GM18868 (cell line): ENCODE results near the gene TRIM15.
"Not testable (repeated sequence)": the region's sequence is repeated elsewhere in the genome, so short reads cannot be mapped to it uniquely, and the experiment has no call there.

Experiments used
- ATAC-seq: cut with Tn5 transposase; IDR thresholded peaks from one replicate; pipeline ENCODE4 v1.9.1; 2021; ENCODE audit warnings: mild to moderate bottlenecking, moderate library complexity; ENCODE audit not compliant: unreplicated experiment

Gene TRIM15

DNA sequence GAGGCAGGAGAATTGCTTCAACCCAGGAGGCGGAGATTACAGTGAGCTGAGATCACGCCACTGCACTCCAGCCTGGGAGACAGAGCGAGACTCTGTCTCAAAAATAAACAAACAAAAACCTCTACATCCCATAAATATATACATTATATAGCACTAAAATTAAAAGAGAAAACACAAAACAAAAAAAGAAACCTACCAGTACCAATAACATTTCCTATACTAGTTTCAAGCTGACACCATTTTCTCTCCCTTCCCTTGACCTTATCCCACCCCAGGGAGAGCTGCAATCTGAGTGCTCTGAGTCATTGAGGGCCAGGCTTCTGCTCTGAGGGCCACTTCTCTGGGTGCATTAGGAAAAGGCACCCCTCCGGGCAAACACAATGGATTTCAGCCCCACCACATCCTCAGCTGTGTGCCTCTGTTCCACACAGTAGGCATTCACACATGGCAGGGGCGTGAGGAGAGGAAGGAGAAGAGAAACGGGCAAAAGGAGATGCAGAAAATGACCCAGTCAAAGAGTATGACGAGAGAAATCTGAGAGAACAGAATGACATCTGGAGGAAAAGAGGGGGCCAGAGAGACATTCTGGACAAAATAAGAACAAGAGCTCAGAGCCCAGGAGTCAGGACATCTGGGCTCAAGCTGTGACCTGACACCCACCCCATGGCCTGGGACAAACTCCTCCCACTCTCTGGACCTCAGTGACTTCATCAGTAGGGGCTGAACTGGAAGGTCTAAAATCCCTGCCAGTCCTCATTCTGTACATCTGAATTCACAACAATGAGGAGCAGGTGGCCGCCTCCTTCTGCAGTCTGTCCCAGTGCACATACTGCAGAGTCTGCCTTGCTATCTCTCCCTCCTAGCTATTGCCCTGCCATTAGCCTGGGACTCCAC is 31.7 kb downstream of the TRIM15 start:
- ATAC-seq = no peak

DNA sequence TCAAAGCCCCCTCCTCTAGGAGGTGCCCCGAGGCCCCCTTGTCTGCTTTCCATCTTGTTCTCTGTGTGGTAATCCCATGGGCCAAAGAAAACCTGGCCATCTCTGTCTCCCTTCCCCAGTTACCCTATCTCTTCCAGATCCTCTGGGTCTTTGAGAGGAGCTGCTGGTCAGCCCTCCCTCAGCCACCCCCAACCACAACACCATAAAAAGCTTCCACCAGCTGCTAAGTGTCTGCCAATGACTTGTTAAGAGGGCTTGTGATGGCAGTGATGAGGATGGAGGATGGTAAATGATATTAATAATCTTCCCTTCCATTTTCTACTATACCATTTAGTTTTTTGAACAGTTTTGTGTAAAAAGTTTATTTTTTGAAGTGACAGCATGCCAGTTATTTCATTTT is 32.6 kb downstream of the TRIM15 start:
- no peak for ATAC-seq

DNA sequence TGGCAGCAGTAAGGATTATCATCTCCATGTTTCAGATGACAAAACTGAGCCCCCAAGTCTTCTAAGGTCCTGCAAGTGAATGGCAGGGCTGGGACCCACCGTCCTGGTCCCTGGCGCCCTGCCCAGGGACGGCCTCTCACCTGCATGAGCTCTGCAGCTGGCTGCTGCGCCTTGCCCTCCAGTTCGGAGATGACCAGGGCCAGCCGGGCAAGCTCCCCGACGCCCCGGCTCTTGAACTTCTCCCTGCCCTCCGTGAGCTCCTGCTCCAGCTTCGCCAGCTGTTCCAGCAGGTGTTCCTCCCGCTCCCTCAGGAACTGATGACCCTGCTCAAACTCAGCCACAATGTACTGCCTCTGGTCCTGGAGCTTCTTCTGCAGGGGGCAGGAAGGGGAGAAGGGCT is 33.0 kb downstream of the TRIM15 start:
- ATAC-seq = no peak

DNA sequence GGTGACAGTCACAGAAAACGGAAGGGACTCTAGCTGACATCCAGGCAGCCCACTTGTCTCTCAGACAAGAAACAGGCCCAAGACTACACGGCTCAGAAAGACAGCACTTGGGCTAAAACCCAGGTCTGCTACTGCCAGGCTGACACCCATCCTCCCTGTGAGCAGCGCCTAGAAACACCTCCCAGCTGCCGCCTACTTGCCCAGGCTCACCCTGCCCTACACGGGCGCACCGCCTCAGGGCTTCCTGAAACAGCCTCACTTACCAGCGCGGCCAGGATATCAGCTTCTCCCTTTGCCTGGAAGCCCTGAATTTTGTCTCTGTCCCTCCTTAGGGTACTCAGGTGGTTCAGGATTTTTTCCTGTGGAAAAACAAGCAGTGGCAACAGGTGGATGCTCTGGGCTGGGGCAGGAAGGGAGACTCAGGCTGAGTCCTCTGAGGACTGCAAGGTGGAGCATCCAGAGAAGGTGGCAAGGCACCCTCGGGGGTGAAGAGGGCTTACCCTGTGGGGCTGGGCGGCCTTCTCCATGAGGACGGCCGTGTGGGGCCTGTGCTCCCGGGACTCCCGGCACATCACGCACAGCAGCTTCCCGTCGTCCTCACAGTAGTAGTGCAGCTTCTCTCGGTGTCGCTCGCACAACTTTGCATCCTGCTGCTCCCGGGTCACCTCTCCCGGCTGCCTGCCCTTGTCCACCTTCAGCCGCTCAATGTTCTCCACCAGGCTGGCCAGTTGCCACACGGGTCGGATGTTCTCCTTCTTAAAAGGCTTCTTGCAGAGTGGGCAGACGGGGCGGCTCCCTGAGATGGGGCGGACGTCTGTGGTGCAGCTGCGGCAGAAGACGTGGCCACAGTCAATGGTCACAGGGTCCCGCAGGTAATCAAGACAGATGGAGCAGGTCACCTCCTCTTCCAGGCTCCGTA is 35.1 kb downstream of the TRIM15 start:
- ATAC-seq = no peak

DNA sequence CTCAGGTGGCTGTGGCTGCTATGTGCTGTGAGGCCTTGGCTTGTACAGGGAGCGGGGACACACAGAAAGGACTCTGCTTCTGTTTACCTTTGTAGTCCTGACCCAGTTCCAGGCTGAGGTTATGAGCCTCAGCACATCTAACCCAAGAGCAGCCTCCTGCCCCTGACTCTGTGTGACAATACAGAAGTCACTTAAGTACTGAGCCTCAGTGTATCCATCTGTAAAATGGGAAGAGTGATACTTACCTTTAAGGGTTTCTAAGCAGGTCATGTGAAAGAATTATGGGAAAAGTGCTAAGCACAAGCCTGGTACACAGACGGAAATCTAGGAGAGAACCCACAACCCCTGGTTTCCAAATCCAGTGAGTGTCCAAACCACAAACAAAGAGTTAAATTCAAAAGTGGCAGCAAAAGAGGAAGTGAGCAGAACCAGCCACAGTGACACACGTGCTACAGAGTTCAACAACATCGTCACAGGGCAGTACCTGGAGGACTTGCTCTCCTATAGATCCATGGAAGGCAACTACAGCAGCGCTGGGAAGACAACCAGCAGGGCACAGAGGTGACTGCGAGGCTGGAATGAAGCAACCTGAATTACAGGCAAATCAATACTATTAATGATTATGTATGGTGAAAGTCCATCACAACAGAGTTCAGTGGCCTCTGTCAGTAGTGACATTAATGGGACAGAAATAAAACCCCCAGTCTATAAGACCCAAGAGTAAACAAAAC is 37.4 kb downstream of the TRIM15 start:
- peak; percentile 86 for ATAC-seq

DNA sequence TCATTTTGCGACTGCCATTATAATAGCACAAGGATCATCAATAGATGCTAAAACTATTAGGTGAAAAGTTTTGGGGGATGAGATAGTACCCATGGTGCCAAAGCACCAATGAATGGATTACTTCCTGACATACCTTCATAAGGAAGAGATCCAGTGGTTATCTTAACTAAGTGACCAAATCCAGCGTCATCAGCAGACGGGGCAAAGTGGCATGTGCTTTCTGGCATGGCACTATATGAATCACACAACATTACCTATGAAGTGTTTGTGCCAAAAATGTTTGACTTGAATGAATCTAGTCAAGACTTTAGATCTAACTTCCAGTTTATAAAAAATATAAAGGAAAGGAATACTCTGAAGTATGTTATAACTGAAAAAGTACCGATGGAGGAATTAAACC is 39.0 kb downstream of the TRIM15 start:
- ATAC-seq = no peak

DNA sequence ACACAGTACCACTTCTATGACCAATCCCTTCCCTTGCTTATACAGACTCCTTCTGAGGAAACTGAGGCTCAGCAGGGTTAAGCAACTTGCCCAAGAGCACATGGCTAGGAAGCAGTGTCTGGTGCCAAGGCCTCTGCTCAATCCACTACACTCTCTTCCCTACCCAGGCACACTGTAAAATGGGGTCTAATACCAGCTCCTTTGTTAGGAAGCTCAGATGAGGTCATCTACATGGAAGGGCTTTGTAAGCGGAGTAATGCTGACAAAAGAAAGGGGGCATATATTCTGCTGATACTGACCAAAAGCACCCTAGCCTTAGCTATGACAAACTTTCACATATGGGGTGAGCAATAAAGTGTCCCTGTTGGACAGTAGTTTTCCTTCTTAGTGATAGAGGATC is 40.8 kb downstream of the TRIM15 start:
- ATAC-seq = no peak

DNA sequence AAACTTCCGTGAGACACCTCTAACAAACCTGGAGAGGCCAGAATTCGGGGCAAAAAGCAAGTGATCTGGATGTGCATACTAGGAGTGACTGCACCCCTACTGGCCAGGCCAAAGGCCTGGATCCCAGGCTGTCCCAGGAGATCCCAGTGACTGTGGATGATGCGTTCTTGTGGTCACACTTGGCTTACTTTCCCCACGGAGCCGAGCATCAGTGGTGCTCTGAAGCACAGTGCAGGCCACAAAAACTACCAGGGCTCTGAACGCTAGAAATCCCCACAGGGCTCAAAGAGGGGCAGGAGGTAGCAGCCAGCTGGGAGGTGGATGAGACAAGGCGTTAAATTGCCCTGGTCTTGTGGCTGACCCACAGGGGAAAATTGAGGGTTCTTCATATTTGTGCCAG is 42.8 kb downstream of the TRIM15 start:
- no peak for ATAC-seq

DNA sequence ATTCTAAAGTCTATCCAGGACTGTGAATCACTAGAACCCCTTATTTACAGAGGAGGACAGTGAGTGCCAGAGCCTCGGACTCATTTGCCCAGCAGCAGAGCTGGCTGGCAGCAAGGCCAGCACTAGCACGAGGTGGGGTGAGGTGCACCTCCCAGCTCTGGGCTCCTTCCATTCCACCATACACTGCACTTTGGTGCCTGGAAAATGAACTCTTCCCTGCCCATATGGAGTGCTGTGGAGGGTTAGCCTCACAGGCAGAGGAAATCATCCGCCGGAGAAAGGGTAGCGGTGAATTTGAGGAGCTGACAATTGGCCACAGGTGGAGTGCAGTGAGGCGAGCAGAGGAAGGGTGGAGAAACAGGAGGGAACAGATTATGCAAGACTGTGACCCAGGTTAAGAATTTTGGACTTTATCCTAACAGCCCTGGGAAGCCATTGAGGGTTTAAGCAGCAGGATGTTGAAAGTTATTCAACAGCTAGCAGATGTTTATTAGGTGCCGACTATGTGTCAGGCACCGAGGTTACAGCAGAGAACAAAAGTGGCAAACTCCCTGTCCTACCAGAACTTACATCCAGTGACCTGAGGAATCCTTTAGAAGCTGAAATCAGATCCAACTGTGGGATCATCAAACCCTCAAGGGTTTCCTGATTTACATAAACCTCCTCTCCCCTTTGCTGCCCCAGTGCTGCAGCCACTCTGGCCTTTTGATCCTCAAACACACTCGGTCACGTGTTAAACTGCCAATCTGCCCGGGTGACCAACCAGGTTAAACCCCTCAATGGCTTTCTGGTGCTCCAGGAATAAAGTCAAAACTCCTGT is 43.7 kb downstream of the TRIM15 start:
- ATAC-seq = no peak

DNA sequence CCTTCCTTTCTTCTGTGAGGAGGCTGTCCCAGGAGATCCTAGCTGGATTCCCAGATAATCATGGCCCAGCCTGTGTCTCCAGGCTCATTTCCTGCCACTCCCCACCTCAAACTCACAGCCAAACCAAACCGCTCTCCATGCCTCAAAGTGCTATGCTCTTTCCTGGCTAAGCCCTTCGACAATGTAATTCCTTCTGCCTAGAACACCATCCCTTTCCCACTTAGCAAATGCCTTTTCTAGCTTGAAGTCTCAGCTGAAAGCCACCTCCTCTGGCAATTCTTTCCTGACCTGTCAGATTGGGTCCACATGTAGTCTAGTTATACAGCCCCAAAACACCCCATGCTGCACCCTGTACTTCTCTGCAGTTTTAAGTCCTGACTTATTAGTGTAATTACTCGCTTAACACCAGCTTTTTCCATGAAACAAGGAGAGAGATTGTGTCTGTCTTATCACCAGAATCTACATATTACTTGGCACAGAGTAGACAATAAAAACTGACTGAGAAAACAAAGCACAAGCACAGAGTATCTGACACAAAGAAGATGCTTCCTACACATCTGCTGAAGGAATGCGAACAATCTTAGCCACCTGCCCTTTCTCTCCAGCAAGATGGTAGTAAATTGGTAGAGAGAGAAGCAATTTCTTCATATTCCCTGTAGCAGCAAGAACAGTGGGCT is 44.4 kb downstream of the TRIM15 start:
- ATAC-seq = no peak

DNA sequence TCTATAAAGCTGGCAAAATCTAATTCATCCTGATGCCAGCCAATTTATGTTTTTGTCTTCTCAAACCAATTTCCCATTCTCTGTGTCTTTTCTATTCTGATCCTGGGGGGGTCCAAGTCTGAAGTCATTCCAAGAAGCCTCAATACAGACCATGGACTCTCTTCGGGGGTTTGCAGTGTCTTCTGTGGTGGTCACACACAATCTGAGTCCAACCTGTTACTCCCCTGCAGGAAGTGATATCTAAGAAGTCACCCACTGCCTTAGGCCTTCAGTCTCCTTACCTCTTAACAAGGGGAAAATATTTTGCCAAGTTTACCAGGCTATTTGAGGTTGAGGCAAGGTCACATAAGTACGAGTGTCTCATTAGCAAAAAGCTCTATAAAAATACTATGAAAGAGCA is 48.0 kb downstream of the TRIM15 start:
- no peak for ATAC-seq

DNA sequence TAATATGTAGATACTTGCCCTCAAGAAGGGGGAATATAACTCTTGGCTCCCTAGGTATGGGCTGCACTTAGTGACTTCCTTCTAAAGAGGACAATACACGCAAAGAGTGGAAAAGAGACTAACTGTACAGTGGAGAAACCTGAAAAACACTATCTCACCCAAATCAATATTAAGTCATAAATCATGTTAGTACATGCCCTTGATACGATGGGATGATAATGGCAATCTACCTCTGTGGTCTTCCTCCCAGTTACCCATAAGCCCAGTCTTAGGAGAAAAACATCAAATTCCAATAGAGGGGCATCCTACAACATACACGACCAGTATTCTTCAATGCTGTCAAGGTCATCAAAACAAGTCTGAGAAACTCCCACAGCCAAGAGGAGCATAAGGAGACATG is 48.6 kb downstream of the TRIM15 start:
- no peak for ATAC-seq

DNA sequence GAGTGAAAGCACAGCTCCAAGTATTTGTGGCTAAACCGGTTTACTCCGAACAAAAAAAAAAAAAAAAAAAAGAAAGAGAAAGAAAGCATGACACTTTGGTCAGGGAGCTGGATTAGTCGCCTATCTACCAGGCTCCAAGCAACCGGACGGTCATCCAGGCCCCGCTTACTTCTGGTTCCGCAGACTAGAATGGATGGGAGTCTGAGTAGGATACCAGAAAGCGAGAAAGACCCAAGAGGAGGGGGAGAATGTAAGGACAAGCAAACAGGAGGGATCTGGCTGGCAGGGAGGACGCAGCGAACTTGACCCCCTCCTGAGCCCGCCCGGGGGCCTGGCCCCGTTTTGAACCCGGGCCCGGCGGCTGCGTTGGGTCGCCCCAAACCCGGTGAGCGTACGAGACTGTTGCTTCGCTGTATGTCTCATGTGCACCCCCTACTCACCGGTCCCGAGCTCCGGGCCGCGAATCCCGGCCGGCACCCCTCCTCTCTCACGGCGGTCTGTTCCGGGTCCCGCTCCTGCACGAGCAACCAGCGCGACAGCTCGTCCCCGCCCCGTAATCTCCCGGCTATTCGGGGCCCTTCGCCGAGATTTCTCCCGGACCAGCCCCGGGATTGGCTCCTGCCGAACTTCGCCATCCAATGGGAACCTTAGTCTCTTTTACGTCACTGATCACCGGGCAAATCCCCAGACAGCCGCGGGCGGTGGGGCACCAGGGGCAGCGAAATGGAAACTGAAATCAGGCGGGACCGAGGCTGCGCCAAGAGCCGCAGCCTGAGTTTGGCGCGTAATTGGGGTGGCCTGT is 49.7 kb downstream of the TRIM15 start, which contains the start of gene TRIM26:
TSS of gene TRIM26 (minus strand) at position 542 of the 802 bp plus-strand sequence. CDS start 14,303 bp downstream, outside the sequence.
- ATAC-seq = peak; percentile 80

DNA sequence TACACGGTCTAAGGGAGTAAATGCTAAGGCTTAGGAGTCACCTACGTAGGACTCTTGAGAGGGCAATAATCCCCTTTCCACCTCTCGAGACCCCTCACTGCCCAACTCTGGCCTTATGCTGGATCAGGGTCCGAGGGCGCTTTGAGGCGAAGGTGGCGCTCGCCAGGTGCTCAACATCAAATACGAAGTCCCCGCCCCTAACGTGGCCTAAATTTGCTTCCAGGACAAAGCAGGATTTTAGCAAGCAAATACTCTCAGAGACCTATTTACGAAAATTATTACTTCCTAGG is 50.3 kb downstream of the TRIM15 start:
- no peak for ATAC-seq

DNA sequence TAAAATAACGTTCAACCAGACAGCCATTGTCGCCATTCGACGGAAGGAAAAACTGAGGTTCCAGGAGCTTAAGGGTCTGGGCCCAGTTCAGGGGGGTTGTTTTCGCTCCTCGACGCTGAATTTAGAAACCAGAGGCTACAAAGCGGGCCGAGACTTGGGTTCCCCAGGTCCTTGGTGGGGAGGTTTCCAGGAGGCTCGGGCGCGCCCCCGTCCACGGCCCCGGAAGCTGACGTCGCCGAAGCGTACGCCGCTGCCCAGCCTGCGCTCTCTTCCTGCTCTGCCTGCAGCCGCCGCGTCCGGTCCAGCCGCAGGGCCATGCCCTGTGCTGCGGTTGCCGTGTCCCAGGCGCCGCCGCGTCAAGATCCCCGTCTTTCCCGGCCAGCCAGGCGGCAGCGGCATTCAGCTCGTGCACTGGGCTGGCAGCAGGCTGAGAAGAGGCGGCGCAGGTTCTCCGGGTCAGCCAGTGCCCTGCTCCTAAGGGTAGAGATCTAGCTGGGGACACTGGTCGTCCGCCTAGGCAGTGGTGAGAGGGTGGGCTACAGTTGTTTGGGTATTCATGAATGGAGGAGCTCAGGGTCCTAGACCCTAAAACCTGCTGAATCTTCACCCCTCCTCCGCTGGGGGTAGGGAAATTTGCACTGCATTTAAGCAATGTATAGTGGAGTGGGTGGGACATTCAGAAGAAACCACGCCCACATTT is 50.8 kb downstream of the TRIM15 start:
- peak; percentile 44 for ATAC-seq

DNA sequence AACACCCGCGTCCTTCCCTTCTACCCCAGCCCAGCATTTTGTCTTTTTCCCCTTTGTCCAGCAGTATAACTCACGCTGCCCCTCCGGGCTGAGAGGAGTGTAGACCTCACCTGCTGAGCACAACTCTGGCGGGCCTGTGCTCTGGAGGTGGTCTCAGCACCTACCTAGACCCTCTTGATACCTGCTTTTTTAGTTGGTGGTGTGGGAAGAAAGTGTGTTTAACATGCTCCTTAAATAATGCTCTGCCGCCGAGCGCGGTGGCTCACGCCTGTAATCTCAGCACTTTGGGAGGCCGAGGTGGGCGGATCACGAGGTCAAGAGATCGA is 51.3 kb downstream of the TRIM15 start:
- ATAC-seq = no peak

DNA sequence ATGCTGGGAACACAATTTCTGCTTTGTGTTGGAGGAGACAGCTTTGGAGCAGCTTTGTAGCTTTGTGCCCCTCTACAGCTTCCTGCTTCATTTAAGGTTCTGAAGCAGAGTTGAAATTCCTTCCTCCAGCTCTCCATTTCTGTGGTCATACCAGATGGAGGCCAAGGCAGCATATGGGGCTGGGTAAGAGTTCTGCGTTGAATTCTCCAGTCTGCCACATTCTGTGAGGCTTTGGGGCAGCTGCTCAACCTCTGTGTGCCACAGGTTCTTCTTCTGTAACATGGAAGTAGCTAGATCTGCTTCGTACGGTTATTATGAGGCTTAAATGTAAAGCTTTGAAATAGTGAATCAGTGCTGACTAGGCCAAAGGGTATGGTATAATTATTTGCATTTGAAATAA is 52.8 kb downstream of the TRIM15 start:
- no peak for ATAC-seq

DNA sequence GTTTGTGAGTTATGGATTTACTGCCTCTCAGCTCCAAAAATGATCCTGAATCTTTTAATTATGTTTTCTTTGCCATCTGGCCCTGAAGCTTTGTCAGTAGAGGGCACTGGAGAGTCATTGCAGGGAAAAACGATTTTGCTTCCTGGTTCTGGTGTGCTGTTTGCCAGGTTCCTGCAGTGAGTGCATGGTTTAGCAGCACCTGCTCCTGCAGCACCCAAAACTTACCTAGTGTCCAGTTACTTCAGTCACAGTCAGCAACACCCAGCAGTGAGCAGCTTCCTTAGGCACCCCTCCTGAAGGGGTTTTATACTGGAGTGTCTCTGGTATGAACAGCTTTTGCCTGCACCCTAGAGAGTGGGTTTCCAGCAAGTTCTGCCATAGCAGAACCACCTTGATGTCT is 55.9 kb downstream of the TRIM15 start:
- ATAC-seq = no peak

DNA sequence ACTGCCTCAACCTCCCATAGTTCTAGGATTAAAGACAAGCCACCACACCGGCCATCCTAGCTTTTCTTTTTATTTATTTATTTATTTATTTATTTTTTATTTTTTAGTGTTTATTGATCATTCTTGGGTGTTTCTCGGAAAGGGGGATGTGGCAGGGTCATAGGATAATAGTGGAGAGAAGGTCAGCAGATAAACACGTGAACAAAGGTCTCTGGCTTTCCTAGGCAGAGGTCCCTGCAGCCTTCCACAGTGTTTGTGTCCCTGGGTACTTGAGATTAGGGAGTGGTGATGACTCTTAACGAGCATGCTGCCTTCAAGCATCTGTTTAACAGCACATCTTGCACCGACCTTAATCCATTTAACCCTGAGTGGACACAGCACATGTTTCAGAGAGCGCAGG is 58.0 kb downstream of the TRIM15 start:
- not testable (repeated sequence) for ATAC-seq
